Loucy (cell line): ENCODE measurements around the gene TSPO.

ENCODE experiments used
- H2AFZ ChIP-seq: fragments of 200-600 bp; sonication (generic); 2 replicates; pipeline ENCODE4 v1.6.0; 2016; ENCODE audit warnings: antibody characterized with exemption, mild to moderate bottlenecking, low read length, moderate library complexity
- H3F3A ChIP-seq: fragments of 200-600 bp; 2 replicates; pipeline ENCODE4 v1.6.0; 2016; ENCODE audit warnings: antibody characterized with exemption, low read depth, mild to moderate bottlenecking
- H3K27me3 ChIP-seq: fragments of 200-600 bp; sonication (generic); 2 replicates; pipeline ENCODE4 v1.6.1; 2014; ENCODE audit warnings: low read length, mild to moderate bottlenecking; ENCODE audit not compliant: insufficient read depth, poor library complexity, severe bottlenecking
- H3K36me3 ChIP-seq: fragments of 200-600 bp; sonication (generic); 2 replicates; pipeline ENCODE4 v1.6.1; 2016; ENCODE audit warnings: low read length; ENCODE audit not compliant: insufficient read depth
- H3K4me1 ChIP-seq: fragments of 200-600 bp; sonication (generic); 2 replicates; pipeline ENCODE4 v1.5.1; 2014; ENCODE audit warnings: low read length, mild to moderate bottlenecking; ENCODE audit not compliant: insufficient read depth, poor library complexity, severe bottlenecking
- H3K4me2 ChIP-seq: fragments of 200-600 bp; sonication (generic); 2 replicates; pipeline ENCODE4 v1.6.0; 2014; ENCODE audit warnings: antibody characterized with exemption, low read length, low read depth, mild to moderate bottlenecking; ENCODE audit not compliant: poor library complexity, severe bottlenecking
- H3K4me3 ChIP-seq: fragments of 200-600 bp; sonication (generic); 2 replicates; pipeline ENCODE4 v1.5.1; 2014; ENCODE audit warnings: low read length, mild to moderate bottlenecking, mixed read lengths; ENCODE audit not compliant: poor library complexity, severe bottlenecking
- H3K79me2 ChIP-seq: fragments of 200-600 bp; sonication (generic); 2 replicates; pipeline ENCODE4 v1.6.1; 2014; ENCODE audit warnings: low read length; ENCODE audit not compliant: insufficient read depth
- H3K9ac ChIP-seq: fragments of 200-600 bp; sonication (generic); 2 replicates; pipeline ENCODE4 v1.6.0; 2014; ENCODE audit warnings: mild to moderate bottlenecking, low read depth, low read length, moderate library complexity; ENCODE audit not compliant: poor library complexity, severe bottlenecking
- H3K9me2 ChIP-seq: fragments of 200-600 bp; sonication (generic); replicated peaks from 2 replicates; pipeline ENCODE4 v1.6.1; 2016; ENCODE audit warnings: low read depth, low read length, mixed read lengths
- H3K9me3 ChIP-seq: fragments of 200-600 bp; sonication (generic); 2 replicates; pipeline ENCODE4 v1.6.1; 2014; ENCODE audit warnings: mild to moderate bottlenecking, antibody characterized with exemption, low read length, low read depth; ENCODE audit not compliant: insufficient read depth
- H4K20me1 ChIP-seq: fragments of 200-600 bp; sonication (generic); 2 replicates; pipeline ENCODE4 v1.6.0; 2014; ENCODE audit warnings: antibody characterized with exemption, low read length, mild to moderate bottlenecking; ENCODE audit not compliant: insufficient read depth, poor library complexity, severe bottlenecking
- EZH2phosphoT487 ChIP-seq: fragments of 200-600 bp; IDR thresholded peaks from 2 replicates; pipeline ENCODE4 v1.6.1; 2018; ENCODE audit warnings: antibody characterized with exemption, mild to moderate bottlenecking, moderate library complexity, borderline replicate concordance
- TF ChIP-seq, protein P1 (sequence below): fragments of 200-600 bp; sonication (generic); conservative IDR thresholded peaks from 2 replicates; pipeline ENCODE4 v1.5.1; 2014; ENCODE audit warnings: mild to moderate bottlenecking, antibody characterized with exemption, low read length

Gene TSPO

DNA sequence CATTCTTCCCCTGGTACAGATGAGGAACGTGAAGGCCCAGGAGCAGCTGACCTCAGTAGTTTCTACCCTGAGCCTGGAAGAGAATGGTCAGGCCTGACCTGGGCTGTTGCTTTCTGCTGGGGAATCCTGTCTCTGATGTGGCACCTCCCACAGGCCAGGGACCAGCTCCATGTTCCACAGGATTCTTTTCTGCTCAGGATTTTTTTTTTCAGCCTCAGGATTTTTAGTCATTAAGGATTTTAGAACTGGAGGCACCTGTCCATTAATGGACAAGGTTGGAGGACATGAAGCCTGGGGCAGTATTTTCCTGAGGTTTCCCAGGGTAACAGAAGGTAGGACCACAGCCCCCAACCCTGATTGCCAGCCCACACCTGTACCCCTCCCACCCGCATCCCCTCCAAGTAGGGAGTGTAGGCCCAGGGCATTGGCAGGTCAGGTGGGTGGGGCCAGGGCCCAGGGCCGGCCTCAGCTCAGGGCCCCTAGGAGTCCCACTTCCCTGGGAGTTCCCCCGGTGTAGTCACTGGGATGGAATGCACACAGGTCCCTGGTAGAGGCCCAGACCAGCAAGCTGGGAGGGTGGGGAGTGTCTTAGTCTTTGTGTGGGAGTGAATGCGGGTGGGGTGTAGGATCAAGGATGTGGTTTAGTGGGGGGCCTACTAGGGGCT lies 24.7 kb upstream of the TSPO start:
- Histone ChIP-seq H3K4me2 (no peak overlapping the region), H3K9me3 (no peaks in the 10 kb centered on the region), H3K9ac (no peak overlapping the region), H3K27me3 (no peaks in the 10 kb centered on the region), H3K4me1 (peaks cover 17% of the 10 kb centered on the region), H2AFZ (no peak overlapping the region), H3K79me2 (no peaks in the 10 kb centered on the region), H3K36me3 (peaks cover 3% of the 10 kb centered on the region; the same call in 1 of the 2 replicates), H3K4me3 (no peak overlapping the region), H3K9me2 (no peaks in the 10 kb centered on the region), H3F3A (no peaks in the 10 kb centered on the region), H4K20me1 (no peaks in the 10 kb centered on the region)
- TF ChIP-seq, protein P1, sequence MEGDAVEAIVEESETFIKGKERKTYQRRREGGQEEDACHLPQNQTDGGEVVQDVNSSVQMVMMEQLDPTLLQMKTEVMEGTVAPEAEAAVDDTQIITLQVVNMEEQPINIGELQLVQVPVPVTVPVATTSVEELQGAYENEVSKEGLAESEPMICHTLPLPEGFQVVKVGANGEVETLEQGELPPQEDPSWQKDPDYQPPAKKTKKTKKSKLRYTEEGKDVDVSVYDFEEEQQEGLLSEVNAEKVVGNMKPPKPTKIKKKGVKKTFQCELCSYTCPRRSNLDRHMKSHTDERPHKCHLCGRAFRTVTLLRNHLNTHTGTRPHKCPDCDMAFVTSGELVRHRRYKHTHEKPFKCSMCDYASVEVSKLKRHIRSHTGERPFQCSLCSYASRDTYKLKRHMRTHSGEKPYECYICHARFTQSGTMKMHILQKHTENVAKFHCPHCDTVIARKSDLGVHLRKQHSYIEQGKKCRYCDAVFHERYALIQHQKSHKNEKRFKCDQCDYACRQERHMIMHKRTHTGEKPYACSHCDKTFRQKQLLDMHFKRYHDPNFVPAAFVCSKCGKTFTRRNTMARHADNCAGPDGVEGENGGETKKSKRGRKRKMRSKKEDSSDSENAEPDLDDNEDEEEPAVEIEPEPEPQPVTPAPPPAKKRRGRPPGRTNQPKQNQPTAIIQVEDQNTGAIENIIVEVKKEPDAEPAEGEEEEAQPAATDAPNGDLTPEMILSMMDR, result no peak
- TF ChIP-seq EZH2phosphoT487, result no peak

DNA sequence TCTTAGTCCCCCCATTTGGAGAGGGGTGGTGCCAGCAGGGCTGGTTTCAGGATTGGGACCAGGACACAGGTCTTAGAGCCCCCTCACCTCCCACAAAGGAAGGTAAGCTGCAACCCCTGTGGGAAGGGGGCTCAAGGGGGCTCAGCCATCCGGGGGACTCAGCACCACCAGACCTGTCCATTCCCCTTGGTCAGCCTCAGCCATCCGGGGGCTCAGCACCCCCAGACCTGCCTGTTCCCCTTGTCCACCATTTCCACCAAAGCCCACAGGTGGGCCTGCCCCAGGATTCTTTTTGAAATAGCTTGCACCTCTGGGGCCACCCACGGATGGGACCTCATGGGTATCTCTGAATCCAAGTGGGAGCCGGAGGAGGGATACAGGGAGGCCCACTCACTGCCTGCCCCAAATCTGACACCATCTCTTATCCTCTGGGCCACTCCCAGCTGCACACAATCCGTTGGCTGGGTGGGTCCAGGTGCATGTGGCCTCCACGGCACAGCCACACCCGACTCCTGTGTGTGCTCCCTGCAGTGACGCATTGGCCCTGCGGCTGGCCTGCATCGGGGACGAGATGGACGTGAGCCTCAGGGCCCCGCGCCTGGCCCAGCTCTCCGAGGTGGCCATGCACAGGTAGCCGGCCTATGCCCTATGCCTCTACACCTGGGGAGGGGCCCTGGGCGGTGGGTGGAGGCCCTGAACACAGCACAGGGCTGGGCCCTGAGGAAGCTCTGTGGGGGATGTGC lies 24.0 kb upstream of the TSPO start:
- Histone ChIP-seq H3K36me3 (peaks cover 5% of the 10 kb centered on the region; the same call in 1 of the 2 replicates), H3K27me3 (no peaks in the 10 kb centered on the region), H3K4me3 (no peak overlapping the region), H4K20me1 (no peaks in the 10 kb centered on the region), H3K9me3 (no peaks in the 10 kb centered on the region), H3K4me2 (no peak overlapping the region), H3F3A (no peaks in the 10 kb centered on the region), H2AFZ (no peak overlapping the region), H3K79me2 (no peaks in the 10 kb centered on the region), H3K9me2 (no peaks in the 10 kb centered on the region), H3K4me1 (peaks cover 17% of the 10 kb centered on the region), H3K9ac (no peak overlapping the region)
- no peak for TF ChIP-seq EZH2phosphoT487
- TF ChIP-seq, protein P1, result no peak

DNA sequence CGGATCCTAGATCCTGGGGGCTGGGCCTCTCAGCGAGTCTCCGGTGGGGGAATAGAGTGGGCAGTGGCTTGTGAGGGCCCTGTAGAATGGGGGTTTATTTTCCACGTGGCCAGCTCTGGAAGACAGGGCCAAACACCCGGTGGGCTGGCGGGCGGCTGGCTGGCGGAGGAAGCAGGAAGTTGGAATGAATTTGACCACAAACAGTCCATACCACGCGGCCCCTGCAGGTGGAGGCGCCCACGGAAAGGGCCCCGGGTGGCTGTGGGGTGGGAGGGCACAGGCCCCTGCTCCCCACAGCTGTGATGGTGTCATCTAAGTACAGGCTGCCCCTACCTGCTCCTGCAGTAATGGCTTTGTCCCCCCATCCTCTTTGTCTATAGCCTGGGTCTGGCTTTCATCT lies 23.2 kb upstream of the TSPO start:
- Histone ChIP-seq H3K4me3 (no peak overlapping the region), H3K9ac (no peak overlapping the region), H3K9me2 (no peaks in the 10 kb centered on the region), H3K27me3 (no peaks in the 10 kb centered on the region), H3K4me1 (peaks cover 17% of the 10 kb centered on the region), H3K4me2 (no peak overlapping the region), H3K9me3 (no peaks in the 10 kb centered on the region), H3F3A (no peaks in the 10 kb centered on the region), H4K20me1 (no peaks in the 10 kb centered on the region), H2AFZ (no peak overlapping the region), H3K36me3 (peaks cover 5% of the 10 kb centered on the region; the same call in 1 of the 2 replicates), H3K79me2 (no peaks in the 10 kb centered on the region)
- TF ChIP-seq, protein P1, result no peak
- no peak for TF ChIP-seq EZH2phosphoT487
